K562 (cell line): ENCODE data around the gene ERVMER34-1.

Experiments
- ATF2 ChIP-seq: sonication (generic); formaldehyde crosslinking; IDR thresholded peaks from 2 replicates; pipeline ENCODE4 v1.8.1; 2022; ENCODE audit warnings: missing genetic modification reagents
- FOXK1 ChIP-seq: sonication (generic); formaldehyde crosslinking; IDR thresholded peaks from 2 replicates; pipeline ENCODE4 v1.8.0; 2022; ENCODE audit warnings: missing genetic modification reagents, mild to moderate bottlenecking, borderline replicate concordance
- MYC ChIP-seq, 2 experiments: fragments of 250-450 bp in 1 of 2; sonication (Bioruptor Pico) in 1 of 2; IDR thresholded peaks; 2 replicates each; pipeline versions ENCODE4 v1.5.1 to v1.6.1; 2012 to 2021; ENCODE audit warnings: low read depth in 2 of 2, borderline replicate concordance in 1 of 2, improper control_type of control experiment in 1 of 2, low read length in 1 of 2, mild to moderate bottlenecking in 1 of 2, moderate library complexity in 1 of 2
- PRDM10 ChIP-seq: fragments of 450-650 bp; IDR thresholded peaks from 2 replicates; pipeline ENCODE4 v1.6.1; 2018; ENCODE audit not compliant: partially characterized antibody
- SMAD4 ChIP-seq: fragments of 250-450 bp; sonication (Bioruptor Pico); conservative IDR thresholded peaks from 2 replicates; pipeline ENCODE4 v1.8.0; 2021; ENCODE audit warnings: inconsistent platforms, mild to moderate bottlenecking, moderate library complexity
- SMARCA5 ChIP-seq: fragments of 450-650 bp; IDR thresholded peaks from 2 replicates; pipeline ENCODE4 v1.6.1; 2016
- ZNF274 ChIP-seq: IDR thresholded peaks from 2 replicates; pipeline ENCODE4 v1.6.1; 2011; ENCODE audit warnings: low read depth, mild to moderate bottlenecking, low read length, moderate library complexity, borderline replicate concordance
- ZNF644 ChIP-seq: fragments of 200-800 bp; sonication (Bioruptor generic); IDR thresholded peaks from 2 replicates; pipeline ENCODE4 v1.6.1; 2016; ENCODE audit warnings: low read depth, missing genetic modification characterization, missing compliant biosample characterization
- TF ChIP-seq, protein P1 (sequence below): sonication (generic); IDR thresholded peaks from 2 replicates; pipeline ENCODE4 v1.6.1; 2016

DNA sequence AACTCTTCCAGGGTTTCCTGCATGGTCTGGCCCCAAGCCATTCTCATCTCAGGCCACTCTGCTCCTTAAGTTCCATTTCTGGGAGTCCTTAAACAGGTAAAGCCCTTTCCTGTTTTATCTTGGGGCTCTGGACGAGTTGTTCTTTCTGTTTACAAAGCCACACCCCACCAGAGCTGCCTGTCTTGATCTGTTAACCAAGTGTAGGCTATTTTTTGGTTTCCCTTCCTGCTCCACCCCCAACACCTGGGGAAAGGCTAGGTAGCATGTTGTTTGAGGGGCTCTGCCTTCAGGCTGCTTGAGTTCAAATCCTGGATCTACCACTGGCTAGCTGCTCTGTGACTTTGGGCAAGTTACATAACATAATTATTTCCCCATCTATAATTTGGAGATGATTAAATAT, 40.0 kb downstream of the ERVMER34-1 start:
- TF ChIP-seq SMAD4: no peak
- TF ChIP-seq PRDM10: no peak
- no peak for TF ChIP-seq ZNF274
- no peak for TF ChIP-seq ATF2 (CRISPR knock-in tag)
- TF ChIP-seq SMARCA5: no peak
- TF ChIP-seq, protein P1, sequence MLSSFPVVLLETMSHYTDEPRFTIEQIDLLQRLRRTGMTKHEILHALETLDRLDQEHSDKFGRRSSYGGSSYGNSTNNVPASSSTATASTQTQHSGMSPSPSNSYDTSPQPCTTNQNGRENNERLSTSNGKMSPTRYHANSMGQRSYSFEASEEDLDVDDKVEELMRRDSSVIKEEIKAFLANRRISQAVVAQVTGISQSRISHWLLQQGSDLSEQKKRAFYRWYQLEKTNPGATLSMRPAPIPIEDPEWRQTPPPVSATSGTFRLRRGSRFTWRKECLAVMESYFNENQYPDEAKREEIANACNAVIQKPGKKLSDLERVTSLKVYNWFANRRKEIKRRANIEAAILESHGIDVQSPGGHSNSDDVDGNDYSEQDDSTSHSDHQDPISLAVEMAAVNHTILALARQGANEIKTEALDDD: 0 out of 2 replicates have a peak, but pooled peaks have one; percentile 12
- TF ChIP-seq MYC (IDR thresholded peaks at IDR 0.05; ENCODE audit: low read depth, low read length): no peak
- TF ChIP-seq MYC (CRISPR knock-in tag; IDR thresholded peaks at IDR 0.05; ENCODE audit: borderline replicate concordance, low read depth): no peak
- no peak for TF ChIP-seq ZNF644
- TF ChIP-seq FOXK1 (CRISPR knock-in tag): no peak
